ENCODE data around the gene TSPAN9.

The TSPAN9 gene

DNA sequence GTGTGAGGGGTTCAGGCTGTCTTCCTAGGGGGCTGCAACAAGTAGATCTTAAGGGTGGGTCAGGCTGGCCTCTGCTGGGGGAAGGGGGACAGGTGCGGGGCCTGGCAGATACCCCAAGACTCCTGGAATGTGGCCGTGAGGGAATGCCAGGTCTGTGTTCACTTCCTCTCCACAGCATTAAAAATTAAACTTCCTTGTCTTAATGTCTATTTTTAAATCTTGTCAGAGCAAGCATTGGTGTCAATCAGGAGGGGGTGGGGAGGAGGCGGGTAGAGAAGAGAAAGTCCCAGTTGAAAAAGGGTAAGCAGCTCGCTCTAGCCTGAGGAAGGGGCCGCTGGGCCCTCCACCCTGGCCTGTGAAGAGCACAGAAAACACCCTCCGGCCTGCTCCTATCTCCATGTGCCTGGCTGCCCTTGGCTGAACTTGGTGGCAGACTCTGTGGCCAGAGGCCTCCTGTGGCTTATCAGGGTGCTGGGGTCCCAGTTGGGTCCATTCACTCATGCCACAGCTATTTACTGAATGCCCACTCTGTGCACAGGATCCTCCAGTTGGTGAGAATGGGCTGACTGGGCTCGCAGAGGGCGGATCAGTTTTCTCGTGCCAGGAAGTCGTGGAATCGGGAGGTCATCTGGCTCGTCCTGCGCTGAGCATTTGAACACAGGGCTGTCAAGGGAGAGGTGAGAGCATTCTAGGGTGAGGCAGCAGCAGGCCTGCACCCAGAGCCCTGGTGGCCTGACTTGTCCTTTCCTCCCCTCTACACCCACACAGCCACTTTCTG, 128.8 kb downstream of the TSPAN9 start:
- DNase-seq (ENCODE audit: low read depth) = no peak

DNA sequence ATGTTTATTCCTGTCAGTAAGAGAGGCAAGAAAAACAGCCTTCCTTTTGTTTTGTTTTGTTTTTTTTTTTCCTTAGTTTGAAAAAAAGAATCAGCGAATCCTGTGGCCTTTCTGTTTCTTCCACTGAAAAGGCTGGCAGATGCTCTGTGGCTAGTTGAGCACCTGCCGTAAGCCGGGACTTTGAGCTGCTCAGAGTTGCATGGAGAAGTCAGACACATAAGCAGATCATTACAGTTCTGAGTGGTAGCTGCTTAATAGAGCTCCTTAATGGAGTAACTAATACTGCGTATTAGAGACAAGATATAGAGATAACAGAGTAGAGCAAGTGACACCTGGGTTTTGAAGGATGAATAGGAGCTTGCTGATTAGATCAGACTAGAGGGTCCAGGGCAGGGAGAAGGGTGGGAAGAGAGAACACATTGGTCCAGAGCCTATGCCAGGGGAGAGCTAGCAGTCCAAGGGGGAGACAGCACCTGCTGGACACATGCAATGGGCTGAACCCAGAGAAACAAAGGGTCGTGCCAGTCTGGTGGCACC, 129.4 kb downstream of the TSPAN9 start:
- DNase-seq (ENCODE audit: low read depth) = no peak

DNA sequence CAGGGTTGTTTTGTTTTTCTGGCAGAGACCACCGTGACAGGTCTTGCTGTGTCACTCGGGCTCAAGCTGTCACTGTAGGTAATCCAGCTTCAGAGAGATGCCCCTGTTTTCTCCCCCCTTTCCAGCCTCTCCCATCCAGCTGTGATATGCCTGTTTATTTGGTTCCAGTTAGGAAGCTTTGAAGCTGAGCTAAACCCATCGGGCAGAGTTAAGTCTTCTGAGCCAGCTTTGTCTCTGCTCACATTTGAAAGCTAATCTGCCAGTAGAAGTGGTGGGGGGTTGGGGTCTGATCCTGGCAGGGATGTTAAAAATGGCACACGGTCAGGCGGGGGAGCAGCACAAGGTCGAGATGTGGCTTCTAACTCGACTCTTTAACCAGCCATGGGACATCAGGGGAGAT, 130.0 kb downstream of the TSPAN9 start:
- no peak for DNase-seq (ENCODE audit: low read depth)

DNA sequence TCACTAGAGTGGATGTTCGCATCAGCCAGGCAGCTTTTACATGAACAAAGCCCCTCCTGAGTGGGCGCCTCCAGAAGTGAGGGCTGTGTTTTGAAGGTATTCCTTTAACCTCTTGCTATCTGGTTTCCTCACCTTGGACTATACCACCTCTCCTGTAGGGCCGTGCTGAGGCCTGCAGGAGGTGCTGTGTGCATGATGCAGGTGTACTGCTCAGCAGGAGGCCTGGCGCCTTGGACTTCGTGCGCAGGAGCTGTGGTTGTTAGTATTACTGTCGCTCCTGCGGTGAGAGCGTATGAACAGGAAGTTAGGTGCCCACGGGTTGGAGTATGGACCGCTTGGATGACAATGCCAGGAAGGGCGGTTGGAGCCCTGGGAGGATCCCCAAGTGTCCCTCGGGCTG, 130.7 kb downstream of the TSPAN9 start:
- DNase-seq (ENCODE audit: low read depth) = no peak

DNA sequence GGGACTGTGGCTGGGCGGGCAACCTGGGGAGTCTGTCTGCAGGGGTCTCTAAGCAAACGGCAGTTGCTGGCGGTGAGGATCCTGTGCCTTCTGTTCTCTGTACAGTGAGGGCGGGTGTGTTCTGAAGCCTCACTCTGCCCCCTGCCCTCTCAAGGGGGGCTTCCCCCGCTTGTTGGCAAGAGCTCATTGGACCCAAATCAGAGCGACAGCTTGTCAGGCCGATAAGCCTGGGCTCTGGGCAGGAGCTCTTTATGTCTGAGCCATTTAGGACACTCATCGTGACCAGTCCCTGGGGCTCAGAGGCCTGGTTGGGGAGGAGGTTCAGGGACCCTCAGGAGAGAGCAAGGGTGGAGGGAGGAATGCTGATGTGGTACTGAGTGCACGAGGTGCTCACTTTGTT, 136.0 kb downstream of the TSPAN9 start:
- DNase-seq (ENCODE audit: low read depth) = no peak

DNA sequence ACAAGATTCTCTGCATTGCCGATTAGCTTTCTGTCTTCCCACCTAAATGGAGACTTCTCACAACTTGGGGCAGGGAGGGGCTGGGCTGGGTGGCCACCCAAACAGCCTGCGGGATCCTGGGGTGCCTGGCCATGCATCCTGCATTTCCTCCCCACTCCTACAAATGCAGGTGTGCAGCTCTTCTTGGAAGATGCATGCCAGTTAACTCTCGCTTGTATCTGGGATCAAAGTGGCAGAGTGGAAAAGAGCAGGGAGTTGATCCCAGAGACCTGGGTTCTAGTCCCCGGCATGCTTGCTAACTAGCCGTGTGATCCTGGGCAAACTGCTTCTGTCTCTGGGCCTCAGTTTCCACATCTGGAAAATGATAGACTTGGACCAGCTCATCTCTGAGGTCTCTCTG, 136.6 kb downstream of the TSPAN9 start:
- no peak for DNase-seq (ENCODE audit: low read depth)

DNA sequence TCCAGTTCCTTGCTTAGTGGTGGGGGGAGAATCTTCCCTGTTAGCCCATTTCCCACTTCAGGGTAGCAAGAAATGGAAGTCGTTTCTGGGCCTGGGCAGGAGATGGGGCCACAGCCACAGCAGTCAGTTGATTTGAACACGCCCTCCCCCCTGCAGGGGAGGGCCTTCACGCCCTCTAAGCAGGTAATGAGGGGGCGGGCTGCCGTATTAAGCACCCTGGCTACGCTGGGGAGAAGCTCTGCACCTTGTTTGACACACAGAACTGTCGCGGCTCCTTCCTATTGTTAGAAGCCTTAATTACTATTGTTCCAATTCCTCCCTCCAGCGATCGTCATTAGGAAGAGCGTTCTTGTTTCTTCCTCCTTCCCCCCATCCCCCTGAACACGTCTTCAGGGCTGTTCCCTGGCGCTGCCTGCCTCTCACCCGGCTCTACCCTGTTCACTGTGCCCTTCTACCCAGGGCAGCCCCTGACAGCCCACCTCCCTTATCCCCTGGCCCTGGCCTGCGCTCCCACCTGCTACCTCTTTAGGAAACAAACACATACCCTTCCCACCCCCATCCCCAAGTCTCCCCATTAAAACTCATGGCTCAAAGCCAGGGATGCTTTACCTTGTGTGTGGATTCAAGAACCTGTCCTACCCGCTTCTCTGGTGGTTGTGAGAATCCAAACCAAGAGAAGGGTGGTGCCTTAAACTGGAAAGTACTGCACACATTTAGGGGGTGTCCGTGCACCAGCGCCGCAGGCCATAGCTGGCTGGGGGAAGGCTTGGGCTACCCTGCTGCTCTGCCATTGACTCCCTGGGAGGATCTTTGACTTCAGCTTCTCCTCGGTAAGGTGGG, 137.6 kb downstream of the TSPAN9 start:
- no peak for DNase-seq (ENCODE audit: low read depth)

DNA sequence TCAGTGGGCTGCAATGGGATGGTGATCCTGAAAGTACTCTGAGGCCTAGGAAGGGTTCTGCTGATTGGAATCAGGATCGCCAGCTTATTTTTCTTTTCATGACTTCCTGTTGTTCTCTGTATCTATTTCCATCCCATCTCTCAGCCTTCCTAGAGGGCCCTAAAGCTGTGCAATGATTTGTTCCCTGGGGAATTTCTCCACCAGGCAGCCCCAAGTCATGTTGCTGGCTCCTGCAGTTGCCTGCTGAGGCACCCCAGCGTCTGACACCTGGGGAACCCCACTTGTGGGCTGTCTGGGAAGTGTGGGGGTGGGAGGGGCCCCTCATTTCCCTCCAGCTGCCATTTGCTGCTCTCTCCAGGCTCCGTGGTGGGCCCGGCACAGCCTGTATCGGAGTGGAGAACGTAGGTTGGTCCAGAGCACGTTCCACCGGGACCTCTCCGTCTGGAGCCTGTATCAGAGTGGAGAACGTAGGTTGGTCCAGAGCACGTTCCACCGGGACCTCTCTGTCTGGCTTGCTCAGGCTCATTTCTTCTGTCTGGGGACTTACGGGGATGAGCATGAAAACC, 138.3 kb downstream of the TSPAN9 start:
- no peak for DNase-seq (ENCODE audit: low read depth)

DNA sequence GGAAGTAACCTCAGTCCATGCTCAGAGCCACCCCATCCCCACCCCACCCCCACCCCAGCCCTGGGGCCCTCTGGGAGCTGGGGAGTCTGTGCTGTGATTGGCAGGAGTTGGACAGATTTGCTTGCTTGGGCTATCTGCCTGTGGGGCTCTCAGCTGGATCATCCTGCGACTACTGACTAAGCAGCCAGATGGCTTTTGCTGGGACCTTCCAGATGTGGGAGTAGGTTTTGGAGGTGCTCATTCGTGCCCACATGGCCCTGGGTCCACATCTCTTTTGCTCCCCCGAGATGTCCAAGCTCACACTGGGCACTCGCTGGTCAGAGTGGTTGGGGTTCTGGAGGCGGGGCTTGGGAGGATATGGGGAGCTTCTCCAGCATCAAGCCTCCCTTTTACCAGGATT, 138.9 kb downstream of the TSPAN9 start:
- no peak for DNase-seq (ENCODE audit: low read depth)

DNA sequence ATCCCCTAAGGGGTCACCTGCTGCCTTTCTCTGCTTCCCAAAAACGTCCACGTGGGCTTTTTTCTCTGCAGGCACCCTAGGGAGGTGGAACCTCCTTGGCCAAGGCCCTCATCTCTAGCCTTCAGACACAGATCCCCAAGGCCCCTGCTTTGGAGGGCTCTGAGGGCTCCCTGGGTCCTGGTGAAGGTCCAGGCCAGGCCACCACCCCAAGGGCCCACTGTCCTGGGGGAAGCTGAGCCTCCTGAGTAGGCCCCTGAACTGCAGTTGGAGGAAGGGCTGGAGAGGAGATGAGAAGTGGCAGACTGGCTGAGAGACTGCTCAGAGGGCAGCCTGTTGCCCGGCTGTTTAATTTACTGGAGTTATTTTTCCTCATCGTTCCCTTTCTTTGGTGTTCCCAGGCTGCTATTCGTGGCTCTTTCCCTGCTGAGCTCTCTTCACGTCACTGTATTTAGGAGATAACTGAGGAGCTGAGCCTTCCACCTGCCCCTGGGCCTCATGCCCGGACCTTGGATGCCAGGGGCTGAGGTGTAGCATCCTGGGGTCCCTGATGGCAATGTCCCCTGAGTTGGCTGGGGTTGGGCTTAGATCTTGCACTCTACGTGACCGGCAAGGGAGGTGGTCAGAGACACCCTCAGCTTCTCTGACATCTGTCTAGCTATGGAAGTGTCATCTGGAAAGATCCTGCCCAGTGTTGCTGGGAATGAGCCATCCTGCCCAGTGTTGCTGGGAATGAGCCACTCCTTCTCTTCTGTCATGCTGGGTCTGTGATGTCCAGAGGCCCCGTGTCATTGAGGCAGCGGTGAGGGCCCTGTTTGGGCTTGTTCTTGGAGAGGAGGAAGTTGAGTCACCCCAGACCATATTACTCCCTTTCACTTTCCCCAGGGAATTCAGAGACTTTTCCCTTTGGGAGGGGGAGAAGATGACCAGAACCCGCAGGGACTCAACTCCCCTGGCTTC, 139.8 kb downstream of the TSPAN9 start:
- peak; percentile 35 for DNase-seq (ENCODE audit: low read depth)

DNA sequence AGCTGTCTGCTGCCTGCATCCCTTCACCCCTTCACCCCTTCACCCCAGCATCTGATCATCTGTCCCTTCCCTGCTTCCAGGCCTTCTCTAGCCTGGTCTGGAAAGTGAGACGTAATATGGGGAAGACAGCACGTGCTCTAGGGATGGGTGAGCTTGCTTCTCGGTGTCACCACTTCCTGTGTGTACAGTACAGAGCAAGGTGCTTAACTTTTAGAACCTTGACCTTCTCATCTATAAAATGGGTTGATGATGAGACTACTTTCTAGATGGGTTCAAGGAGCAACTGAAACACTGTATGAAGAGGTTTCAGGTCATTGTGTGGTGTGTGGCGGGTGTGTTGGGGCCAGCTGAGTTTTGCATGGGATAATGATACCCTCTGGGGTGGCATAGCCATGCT, 140.5 kb downstream of the TSPAN9 start:
- DNase-seq (ENCODE audit: low read depth) = no peak

DNA sequence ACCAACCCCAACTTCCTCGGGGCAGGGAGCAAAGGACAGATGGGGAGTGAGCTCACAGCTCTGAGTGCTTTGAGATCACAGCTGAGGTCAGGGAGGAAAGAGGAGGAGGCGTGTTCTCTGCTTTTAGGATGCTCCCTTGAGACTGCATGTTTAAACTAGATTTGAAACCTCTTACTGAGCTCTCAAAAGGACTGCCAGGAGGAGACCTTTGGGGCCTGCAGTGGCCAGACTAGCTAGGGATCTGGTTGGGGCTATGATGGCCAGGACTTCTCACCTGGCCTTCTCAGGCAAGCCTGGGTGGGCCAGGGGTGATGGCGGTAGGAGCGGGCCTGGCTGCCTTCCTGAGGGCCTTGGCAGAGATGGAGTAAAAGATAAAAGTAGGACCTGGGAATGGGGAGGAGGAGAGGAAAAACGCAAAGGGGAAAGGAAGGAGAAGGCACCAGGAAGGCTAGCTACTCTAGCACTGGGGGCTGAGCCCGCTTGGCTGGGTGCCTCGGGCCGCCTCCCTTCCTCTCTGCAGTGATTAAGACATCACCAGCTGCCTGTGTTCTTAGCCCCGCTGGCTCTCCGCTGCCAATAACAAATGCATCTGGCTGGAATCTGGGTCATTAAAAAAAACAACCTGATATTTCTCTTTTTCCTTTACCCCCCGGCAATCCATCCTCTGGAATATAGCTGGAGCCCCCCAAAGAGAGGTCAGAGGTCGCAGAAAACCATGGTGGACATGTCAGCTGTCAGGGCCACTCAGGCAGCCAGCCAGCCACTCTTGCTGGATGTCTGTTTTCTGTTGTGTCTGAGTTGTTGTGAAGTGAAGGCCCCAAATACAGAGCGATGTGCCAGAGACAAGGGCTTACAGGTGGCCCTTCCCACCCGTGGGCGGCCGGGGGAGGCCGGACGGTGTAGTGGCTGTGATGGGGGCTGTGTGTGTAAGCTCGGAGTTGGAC, 141.3 kb downstream of the TSPAN9 start:
- DNase-seq (ENCODE audit: low read depth) = peak; percentile 79

DNA sequence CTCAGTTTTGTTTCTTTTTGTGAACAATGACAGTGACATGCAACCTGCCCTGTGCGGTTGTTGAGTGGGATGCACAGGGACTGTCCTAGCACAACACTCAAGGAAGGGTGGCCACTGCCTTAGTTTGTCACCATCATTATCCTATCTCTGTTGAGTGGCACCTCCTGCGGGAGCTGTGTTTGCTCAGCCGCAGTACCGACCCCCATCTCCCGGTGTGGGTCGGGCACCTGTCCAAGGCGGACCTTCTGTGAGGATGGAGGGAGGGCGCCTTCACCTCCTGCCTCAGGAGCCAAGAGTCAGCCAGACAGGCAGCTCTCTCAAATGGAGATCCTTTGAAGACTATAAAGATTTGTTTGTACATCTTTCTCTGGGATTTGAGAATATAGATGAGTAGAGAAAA, 142.1 kb downstream of the TSPAN9 start:
- DNase-seq (ENCODE audit: low read depth) = no peak

DNA sequence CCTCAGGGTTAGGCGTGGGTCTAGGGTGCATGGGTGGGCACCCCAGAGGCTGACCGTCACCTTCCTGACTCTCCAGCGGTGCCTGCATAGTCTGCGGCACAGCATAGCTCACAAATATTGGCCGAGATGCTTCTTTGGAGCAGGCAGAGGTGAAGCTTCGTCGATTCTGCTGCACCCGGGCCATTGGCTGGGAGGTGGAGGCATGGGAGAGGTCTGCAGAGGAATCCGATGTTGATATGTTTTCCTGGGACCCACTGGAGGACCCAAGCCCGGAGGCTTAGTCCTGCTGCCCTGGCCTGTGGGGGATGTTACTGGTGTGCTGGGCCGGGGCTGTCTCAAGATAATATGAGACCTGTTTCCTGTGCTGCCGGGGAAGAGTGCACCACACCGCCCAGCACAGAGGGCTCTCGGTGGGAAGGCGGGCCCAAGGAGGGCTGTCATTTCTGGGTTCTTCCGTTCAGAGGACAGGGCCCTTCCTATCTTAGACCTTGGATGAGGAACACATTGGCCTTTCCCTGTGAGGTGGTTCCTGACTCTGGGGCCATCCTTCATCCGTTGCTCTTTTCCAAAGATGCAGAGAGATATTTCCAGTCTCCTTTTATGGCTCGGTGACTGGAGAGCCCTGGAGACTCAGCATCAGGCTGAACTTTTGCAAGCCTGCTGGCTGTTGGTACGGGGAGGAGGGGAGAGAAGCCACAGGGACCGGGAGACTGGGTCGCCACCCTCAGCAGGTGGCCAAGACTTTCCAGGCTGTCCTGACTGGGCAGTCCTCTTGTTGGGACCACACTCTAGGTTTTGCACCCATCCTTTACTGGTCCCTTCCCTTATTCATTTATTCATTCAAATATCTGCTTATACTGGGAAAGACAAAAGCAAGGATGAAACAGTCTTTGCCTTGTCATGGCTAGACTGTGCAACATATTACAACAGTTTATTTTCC, 143.5 kb downstream of the TSPAN9 start:
- DNase-seq (ENCODE audit: low read depth) = no peak

DNA sequence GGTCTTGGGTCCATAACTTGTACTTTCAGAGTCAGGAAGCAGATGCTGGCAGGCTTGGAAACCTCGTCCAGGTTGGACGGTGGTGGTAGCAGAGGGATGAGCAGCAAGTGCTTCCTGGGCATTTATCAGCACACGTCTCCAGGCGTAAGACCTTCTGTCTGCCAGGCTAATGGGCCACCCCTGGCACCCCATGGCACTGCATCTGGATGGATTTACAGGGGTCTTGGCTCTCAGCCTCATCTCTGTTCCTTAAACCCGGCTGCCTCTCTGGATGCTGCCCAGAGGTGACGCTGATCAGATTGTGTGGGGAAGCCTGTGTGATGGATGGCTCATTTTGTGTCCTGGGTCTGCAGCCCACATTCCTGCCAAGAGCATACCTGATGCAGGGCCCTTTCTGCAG, 145.1 kb downstream of the TSPAN9 start:
- no peak for DNase-seq (ENCODE audit: low read depth)

DNA sequence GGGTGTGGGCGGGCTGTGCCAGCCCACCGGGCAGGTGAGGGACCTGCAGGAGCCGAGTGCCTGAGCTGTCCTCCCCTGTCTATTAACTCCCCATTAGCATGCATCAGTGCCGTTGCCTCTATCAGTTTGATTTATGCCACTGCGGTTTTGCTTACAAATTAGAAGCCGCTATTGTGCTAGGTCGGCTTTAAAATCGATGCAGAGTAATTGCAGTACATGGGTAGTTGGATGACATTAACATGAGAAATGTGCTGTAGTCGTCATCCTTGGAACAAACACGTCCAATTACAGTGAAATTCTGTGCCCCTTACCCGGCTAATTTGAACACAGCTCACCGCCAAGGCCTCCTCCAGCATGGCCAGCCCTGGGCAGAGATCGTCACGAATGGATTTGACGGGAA, 145.8 kb downstream of the TSPAN9 start:
- no peak for DNase-seq (ENCODE audit: low read depth)

DNA sequence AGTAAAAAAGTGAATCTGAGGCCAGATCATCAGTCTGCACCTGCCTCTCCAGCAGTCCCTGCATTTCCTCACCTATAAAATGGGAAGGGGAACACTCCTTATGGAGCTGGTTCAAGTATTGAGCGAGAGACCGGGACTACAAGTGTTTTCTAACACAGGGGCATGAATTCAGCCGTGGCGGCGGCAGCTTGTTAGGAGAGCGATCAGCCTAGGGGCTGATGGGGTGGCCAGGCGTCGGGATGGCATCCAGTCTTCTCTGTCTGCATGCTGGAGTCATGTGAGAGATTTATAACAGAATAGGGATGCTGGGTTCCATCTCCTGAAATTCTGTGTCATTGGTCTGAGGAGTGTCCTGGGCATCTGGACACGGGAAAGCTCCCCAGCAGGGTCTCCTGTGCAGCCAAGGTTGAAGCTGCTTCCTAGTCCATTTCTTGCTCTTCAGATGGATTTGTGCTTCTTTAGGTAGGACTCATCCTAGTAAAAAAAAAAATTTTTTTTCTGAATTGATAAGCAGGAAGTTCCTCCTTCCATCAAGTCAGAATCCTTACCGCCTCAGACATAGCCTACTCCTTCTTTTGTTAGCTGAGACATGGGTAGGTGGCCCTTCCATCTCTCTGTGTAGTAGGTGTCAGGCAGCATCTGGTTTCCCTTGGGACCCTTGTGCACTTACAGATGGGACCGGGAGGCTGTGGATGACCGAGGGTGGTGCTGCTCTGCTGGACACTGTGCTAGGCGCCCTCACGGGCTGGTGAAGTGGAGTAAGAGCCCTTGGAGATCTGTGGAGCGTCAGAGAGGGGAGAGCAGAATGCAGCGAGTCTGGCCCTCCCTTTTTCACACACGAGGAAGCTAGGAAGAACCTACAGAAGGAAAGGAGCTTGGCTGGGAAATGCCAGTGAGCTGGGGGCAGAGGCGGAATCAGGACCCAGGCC, 146.7 kb downstream of the TSPAN9 start:
- no peak for DNase-seq (ENCODE audit: low read depth)

DNA sequence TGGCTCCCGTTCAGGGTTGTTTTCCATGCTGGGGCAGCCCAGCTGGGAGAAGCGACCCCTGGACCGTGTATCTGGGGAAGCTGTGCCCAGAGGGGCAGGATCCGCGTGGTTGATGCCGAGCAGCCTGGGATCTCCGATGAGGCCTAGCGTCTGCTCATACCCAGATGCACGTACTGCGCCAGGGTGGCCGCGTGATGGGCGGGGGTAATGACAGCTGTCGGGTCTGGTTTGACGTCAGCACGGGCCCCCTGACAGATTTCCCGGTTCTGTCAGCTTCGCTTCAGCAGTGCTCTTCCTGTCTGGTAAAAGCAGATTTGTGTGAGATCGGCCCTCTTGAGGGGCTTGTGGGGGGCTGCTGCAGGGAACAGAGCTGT, 147.3 kb downstream of the TSPAN9 start:
- no peak for DNase-seq (ENCODE audit: low read depth)
